NCI-H1417 treated with DMSO at 0.1 percent for 48 hours (cell line): ENCODE data around the gene RAD51AP1.

ENCODE experiments used
- DNase-seq: peaks from one replicate; lab custom pipeline; 2025; lab: John Stamatoyannopoulos, UW

Gene RAD51AP1

DNA sequence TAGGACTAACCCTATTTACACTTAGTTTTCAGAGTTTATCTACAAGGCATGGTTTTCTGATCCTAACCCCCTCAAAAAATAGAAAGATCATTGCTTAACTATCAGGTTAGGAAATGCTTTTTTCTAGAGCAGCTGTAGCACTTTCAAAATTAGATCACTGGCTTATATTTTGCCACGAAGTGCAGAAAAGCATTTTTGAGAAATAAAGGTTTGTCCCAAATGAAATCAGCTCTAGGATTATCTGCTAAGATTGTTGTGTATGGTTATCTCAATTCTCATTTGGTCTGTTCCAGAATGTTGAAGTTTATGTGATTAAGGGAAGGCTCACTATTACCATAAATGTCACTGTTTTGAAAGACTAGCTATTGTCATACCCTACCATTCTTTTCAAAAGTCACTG, 13.5 kb downstream of the RAD51AP1 start:
- no peak for DNase-seq

DNA sequence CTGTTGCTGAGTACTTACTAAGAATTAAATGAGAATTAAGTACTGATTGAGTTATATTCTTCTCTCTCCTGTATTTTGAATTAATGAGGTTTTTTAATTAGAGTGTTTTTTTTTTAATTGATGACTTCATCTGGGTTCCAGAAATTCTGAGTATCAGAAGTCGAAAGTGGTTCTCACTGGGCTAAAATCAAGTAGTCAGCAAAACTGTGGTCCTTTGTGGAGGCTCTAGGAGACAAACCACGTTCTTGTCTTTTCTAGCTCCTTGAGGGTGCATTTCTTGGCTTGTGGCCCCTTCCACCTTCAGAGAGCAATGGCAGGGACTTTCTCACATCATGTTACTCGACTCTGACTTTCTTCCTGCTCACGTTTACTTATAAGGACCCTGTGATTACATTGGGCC, 15.3 kb downstream of the RAD51AP1 start:
- no peak for DNase-seq

DNA sequence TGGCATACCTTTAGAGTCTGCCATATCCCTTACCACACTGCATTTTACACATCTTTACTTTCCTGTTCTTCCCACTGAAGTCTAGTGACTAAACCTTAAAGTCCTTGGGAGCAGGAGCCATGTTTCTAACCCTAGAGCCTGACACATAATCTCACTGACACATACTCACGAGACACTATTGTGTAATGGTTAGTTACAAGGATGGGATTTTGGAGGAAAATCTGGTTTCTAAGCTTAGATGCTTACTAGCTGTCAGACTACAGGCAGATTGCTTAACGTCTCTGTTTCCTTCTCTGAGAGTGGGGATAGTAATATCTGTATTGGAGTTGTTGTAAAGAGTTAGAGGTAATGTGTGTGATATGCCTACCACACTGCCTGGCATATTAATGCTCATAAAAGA, 17.1 kb downstream of the RAD51AP1 start:
- DNase-seq, result no peak

DNA sequence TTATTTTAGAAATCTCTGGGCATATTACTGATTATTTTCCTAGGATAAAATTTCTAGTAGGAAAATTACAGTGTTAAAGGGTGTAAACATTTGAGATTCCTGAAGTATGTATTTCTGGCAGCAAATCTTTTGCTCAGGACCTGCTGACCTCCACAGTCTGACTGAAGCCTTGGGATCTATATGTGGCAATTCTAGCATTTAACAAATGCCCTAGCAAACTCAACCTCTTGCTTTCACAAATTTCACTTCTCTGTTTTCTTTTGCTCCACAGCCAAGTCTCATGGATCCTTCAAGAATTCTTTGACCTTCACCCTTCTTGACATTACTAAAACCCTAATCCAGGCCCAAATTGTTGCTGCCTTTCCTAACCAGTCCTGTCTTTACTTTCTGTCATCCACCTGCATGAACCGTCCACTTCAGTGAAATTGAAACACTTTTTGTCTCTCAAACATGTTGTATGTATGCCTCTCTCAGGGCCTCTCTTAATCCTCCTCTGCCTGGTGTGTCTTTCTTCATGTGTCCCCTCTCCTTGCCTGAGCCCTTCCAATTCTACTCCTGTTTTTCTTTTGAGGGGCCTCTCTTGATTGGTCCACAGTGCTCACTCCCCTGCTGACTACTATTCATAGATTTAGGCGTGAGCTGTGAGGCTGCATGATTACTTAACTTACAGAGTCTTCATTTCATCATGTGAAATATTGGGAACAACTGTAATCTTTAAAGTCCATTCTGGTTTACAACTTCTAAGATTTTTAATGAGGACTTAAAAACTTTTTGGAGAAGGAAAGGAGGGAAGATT, 18.2 kb downstream of the RAD51AP1 start:
- DNase-seq, result no peak

DNA sequence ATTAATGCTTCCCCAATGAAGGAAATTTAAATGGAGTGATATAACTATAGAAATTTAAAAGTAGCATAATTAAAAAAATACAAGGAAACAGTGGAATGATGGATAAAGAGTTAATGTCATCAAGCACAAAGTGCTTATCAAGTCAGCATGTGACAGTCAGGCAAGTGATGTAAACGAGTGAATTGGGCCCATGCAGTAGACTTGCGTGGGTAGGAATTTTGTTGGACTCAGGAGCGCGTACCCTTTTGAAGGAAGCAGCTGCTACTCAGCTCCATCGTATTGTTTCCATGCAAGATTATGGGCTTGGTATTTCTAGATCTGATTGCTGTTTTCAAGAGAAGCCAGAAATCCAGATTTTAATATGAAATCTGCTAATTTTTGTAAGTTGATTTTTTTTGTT, 18.9 kb downstream of the RAD51AP1 start:
- DNase-seq, result no peak

DNA sequence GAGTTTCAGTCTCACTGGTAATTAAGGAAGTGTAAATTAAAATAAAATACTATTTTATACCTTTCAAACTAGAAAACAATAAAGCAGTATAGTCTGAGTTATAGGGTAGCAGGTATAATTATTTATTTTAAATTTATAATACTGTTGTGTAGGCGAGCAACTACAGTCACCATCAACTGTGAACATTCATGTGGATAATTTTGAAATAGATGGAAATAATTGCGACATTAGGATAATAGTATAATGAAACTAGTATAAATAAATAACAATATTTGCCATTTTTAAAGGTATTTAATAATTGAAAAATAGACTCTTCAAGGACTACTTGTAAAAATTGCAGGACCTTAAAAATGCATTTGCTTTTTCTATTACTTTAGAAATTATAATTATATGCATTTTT, 19.5 kb downstream of the RAD51AP1 start:
- DNase-seq, result no peak

DNA sequence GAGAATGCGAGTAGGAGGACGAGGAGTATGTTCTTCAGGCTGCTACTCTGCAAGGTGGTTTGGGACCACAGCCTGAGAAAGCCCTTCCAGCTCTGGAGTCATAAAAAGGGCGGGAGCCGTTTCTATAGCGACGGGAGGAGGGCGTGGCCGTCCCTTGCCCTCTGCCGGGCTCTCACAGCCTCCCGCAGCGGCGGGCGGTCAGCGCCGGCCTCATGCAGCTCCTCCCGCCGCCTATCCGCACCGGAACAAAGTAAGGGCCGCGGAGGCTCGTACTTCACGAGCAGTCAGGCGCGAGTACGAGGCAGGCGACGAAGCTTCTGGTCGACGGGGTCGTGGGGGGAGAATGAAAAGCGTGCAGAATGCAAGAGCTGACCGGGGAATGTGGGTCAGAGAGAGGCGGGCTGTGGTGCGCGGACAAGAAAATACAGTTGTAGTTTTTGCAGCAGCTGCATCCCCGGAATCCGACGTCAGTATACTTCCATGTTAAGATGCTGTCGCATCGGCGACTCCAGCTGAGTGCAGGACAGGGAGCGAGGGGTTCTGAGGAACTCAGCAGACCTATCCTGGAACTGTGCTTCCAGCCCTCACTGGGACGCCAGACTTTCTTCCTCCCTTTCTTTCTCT, 23.5 kb downstream of the RAD51AP1 start, which contains the start of gene DYRK4:
DYRK4 (plus strand) TSS at position 175 of the 624 bp plus-strand sequence; CDS start at position 213, 38 bp downstream.
- no peak for DNase-seq

DNA sequence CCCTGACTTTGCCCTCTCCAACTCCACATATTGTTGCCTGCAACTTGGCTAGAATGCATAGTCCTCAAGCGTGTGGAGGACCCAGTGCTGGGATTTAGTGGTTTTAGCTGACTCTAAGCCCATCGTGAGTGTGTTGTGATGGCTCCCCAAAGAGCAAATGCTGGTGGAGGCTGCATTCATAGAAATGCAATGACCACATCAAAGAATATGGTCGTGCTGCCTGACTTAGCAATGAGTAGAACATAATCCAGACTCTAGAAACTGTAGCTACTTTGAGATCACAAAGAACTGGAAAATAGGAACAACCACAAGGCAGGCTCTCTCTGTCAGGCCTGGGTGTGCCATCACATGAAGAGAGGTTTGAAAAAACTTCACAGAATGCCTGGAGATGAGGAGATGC, 24.6 kb downstream of the RAD51AP1 start:
- DNase-seq, result no peak

DNA sequence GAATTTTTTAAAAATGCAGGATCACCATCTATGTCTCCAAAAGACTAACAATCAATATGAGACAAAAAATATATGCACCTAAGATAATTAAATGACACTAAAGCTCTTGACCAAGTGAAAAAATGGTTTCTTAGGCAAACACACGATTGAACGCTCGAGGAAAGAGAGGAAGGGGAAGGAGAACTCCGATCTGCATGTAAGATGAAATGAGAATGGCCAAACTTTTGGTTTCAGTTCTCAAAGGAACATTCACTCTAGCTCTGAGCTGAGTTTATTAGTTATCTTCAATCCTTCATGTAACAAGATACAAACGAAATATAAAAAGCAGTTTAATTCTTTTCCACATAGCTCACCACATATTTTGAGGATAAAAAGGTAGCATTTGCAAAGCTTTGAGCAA, 26.1 kb downstream of the RAD51AP1 start:
- no peak for DNase-seq

DNA sequence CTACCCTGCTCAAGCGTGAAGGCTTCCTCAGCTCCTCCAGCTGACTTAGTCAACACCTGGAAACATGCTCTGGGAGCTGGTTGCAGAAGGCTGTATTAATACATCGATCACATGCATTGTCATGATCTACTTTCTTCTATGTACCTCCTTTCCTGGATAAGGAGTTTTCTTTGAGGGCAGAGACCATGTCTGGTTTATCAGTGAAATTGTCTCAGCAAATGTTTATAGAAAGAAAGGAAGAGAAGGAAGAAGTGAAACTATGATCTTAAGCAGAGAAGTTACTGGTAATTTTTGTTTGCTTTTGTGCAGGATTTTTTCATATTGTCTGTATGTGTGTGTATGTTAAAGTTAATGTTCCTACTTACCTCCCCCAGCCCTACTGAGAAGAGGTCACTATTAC, 27.8 kb downstream of the RAD51AP1 start:
- no peak for DNase-seq

DNA sequence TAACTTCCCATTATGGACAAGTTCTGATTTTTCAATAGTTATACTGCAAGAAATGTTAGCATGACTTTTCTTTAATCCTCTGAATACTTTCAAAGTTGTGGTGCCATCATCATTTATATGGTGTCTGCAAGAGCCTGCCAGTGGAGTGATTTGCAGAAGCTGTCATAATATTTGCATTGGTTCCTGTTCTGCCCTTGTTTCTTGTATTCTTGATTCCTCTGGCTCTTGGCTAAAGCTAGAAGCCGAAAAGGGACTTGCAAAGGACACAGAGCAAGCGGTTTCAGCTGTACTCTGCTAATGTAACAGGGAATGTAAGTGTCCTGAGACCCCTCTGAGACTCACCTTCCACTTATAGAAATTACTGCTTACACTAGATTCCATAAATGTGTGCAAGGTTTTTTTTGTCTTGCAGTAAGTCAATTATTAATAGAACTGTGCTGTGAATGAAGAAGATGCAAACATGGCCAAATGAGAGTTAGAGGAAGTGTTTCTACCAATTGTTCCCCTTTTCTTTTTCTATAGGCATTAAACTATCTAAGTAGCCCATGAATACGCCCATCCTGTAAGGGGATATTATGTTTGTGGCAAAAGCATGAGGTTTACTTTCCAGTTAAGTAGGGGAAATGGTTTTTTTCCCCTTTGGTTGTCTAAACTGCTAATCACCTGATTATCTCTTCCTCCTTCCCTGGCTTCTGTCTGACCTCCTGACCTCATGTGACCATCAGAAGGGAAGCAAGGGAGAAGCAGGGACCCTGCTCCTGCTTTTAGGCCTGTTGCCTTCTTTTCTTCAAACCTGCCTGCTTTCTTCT, 28.6 kb downstream of the RAD51AP1 start:
- DNase-seq, result no peak

DNA sequence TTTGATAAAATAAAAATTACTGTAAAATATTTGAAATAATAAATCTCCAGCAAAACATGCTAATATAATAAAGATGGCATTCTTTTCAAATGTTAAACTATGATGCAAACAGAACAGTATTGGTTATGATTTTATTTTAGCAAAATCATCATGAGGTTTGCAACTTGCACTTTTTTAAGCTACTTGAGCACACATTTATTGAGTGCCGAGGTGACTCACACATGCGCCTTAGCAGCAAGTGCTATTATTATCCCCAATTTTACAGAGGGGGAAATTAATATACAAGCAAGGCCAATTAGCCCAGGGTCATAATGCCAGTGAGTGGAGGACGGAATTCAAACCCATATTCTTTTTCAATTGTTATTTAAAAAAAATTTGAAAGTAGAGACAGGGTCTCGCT, 30.6 kb downstream of the RAD51AP1 start:
- no peak for DNase-seq

DNA sequence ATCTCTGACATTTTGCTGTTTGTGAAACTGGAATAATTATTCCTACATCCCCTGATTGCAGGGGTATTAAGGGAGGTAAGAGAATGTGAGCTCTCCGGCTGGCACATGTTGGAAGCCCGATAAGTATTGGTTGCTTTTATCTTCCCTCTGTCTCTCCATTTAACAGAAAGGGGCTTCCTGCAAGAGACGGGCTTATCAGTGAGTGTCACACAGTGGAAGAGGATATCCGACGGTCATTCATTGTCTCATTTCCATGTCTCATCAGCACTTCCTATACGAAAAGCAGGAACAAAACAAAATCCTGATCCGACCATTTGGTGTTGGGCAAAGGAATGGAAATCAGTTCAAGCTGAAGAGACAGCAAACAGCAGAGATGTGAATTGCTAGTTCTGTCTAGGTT, 34.0 kb downstream of the RAD51AP1 start:
- no peak for DNase-seq

DNA sequence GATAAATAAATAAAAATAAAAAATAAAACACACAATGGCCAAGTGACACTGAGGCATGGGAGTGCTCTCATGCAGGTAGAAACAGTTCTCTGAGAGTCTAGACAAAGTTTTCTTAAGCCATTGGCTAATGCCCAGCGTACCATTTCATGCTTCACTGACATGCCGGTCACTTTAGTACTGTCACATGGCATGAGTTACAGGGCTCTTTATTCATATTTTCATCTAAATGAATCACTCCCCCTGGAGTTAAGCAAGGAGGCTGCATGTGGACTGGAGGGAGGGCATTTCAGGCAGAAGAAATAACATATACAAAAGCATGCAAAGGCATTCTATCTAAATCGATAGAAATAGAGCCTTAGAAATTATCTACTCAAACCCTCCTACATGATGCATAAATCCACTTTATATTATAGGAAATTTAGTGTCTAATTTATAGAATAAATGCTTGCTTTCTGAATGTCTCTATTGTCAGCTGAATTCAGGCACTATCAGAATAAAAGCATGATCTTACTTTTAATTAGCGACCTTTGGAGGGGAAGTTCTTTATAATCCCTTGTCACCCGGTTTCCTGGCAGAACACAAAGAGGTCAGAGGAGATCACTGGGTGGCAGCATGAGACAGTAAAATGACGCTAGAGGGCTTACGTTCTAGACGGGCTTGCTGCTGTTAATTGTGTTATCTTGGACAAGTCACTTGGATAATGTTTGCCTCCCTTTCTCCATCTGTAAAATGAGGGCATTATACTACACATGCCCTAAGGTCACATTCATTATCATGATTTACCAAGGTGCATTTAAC, 40.8 kb downstream of the RAD51AP1 start:
- no peak for DNase-seq

DNA sequence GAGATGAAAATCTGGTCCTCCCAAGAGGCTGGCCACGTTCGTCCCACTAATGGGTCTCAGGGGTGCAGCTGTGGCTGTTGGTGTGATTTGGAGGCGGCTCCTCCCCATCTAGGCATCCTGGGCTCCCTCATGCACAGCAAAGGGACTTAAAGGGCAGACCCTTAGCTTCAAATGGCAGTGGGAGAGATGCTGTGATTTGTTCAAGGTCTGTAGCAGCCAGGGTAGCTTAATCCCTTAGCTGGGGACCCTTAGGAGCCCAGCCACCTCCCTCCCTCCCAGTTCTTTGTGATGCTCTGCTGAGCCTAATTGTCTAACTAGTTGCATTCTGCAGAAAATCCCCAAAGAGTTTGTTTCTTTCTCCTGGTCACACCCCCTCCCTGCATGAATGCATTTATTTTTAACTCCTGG, 41.6 kb downstream of the RAD51AP1 start:
- DNase-seq, result no peak

DNA sequence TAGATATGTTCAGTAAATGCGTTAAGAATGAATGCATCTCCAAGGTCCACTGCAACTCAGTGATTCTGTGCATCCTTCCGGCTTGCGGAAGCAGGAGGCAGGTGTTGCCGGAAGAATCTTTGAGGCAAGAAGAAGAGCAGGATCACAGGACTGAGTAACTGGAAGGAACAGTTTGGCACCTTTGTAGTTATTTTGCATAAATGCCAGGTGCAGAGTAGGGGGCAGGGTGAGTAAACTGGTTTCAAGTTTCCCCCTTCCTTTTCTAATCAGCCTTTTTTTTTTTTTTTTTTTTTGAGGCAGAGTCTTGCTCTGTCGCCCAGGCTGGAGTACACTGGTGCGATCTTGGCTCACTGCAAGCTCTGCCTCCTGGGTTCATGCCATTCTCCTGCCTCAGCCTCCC, 45.6 kb downstream of the RAD51AP1 start:
- DNase-seq, result no peak

DNA sequence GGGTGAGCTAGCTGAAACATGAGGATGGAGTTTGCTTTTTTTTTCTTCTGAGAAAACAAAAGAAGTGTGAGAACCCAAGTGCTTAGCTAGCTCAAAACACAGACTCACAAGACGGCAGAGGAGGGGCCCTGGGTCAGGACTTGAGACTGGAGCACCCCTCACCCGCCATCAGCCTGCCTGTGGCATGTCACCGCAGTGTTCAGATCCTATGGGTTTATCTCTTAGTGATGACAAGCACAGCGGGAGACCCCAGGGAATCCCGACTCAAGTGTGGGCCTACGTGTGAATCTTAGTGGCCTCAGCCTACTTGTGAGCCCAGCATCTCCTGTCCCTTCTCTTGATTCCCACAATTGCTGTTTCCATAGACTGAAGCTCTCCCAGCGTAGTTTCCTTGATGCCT, 46.2 kb downstream of the RAD51AP1 start:
- no peak for DNase-seq

DNA sequence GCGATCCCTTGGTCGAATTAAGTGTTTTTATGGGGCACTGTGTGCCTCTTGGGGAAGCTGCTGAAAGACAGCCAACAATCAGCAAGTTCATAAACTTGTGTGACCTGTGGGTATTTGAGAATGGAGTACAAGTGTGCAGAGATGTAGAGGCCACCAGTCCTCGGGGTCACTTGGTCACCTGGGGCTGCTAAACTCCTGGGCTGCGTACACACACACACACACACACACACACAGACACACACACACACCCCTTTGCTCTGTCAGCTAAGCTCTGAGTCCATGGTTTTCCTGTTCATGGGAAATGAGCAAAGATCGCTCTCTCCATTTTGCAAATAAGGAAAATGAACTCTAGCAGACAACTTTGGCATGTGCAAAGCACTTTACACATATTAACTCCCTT, 47.8 kb downstream of the RAD51AP1 start:
- DNase-seq, result no peak

DNA sequence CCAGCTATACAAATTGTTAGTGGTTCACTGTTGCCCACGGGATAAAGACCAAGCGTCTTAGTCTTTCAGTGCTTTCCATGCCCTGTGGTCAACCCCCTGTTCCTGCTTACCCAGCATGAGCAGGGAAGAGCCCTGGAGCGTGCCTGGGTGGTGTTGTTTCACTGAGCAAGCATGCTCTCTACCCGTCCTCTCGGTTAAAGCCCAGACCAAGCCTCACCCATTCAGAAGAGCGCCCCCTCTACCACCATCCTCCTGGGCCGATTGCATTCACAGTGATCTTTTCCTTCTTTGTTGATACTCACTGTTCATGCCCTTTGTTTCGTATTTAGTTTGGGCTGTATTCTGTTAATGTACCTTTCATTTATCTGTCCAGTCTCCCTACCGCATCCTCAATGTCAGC, 48.4 kb downstream of the RAD51AP1 start:
- DNase-seq, result no peak

DNA sequence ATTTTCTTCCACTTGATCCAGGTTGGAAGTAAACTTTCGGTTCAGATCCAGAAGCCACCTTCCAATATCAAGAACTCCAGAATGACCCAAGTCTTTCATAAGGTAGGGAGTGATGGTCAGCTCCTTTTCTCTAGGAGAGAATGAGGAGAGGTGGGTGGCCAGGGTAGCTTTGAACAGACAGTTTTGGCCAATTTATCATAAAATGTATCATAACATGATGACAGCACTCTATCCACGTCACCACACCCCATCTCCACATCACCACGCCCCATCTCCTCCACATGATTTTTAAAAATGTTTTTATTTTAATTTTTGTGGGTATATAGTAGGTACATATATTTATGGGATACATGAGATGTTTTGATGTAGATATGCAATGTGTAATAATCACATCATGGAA, 50.2 kb downstream of the RAD51AP1 start:
- no peak for DNase-seq

DNA sequence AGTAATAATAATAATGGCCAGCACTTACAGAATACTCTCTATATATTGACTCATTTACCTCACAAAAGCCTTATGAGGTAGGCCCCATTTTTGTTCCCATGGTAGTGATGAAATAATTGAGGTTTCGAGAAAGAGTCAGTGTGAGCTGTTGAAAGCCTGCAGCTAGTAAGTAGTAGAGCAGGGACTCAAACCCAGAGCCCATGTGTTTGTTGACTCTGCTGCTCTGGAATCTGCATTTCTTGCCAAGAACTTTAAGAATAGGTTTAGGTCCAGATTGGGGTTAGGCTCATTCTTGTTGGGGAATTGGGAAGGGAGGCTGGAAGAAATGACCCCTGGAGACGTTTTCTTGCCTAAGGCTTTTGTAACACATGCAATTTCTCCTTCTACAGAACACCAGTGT, 51.3 kb downstream of the RAD51AP1 start:
- DNase-seq, result no peak

DNA sequence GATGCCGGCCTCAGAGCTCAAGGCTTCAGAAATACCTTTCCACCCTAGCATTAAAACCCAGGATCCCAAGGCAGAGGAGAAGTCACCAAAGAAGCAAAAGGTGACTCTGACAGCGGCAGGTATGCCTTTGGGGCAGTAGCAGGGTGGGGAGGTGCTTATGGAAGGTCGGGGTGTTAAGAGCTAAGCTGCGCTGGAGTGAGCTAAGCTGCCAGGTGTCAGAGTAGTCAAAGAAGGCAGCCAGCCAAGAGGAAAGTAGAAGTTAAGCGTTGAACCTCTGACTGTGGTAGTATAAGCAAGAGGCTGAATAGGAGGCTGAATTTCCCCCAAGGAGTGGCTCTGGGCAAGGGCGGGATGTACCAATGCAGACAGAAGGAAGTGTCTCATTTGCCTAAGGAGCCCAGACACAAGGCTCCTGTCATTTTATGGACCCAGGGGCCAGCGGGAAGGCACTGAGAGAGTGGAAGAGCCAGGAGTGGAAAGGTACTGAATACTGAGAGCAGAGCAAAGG, 52.5 kb downstream of the RAD51AP1 start:
- no peak for DNase-seq
